ENCODE results near the gene ADH1A.
"Not testable (repeated sequence)": the region's sequence is repeated elsewhere in the genome, so short reads cannot be mapped to it uniquely, and the experiment has no call there.

ADH1A gene

DNA sequence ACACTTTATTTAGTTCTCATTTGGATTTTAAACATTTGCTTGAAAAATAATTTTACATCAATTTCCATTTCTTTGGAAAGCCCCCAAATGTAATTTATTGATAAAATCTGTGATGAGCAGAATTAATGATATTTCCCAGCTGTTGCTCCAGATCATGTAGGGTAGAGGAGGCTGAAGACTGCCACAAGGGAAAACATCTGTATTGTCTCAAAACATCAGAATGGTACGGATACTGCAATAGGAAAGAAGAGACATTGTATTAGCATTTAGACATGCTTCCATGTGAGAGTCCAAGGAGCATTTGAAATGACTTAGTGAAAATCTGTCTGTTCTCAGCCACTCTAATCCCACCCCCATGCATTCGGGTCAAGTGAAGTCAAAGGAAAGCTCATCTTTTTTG is 14.4 kb downstream of the ADH1A start:
- no peak for DNase-seq

DNA sequence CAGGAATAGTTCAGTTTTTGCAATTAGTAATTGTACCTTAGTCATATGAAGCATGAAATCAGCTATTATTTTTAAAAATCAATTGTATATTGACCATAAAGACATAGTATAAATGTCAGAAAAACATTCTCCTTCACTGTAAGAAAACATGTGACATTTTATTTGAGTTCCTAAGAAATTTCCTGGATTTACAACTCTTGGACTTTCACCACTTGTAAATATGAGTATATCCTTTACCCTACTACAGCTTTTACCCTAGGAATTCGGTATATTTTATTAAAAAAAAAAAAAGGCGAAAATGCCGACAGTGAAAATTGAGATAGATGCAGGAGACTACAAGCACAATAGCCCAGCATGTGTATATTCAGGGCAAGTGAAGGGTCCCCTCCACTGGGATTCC is 14.9 kb downstream of the ADH1A start:
- no peak for DNase-seq

DNA sequence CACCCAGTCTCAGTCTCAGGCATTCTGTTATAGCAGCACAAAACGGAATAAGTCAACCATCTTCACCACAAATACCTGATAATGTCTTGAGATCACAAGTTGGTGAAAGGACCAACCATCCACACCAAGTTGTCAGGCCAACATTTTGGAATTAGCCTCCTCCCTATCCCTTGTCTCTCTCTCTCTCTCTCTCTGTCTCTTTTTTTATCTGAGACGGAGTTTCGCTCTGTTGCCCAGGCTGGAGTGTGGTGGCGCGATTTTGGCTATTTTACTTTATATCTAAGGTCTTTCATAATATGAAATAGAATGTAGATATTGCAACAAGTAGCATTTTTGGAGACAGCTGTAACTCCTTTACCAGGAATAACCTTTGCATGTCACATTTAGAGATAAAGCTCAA is 15.7 kb downstream of the ADH1A start:
- DNase-seq: no peak

DNA sequence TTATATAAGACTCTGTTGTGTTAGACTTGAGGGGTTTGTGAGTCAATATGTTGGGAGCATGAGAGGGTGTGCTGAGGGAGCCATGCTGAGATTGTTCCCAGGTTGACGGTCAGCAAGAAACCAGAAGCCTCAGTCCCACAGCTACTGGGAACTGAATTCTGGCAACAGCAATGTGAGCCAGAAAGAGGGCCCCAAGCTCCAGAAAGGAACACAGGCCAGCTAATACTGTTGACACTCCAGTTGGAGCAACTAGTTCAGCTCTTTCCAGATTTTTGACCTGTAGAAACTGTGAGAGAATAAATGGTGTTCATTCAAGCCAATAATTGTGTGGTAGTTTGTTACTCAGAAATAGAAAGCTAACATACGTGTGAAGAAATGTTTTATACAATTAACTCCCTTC is 17.1 kb downstream of the ADH1A start:
- DNase-seq: no peak

DNA sequence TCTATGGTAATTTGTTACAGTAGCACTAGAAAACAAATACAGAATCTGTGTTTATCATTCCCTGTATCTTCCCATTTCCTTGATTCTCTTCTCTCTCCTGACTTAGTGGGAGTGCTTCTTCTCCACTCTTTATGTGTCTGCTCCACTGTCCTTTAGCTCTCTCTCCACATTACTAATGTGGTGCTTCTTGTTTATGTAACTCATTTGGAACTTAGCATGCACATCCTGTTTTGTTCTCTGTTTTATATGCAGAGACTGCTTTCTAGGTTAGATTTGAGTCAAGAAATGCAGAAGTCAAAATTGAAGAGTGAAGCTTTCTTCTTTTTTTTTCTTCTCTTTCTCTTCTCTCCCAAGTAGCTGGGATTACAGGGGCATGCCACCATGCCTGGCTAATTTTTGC is 25.9 kb downstream of the ADH1A start:
- no peak for DNase-seq

DNA sequence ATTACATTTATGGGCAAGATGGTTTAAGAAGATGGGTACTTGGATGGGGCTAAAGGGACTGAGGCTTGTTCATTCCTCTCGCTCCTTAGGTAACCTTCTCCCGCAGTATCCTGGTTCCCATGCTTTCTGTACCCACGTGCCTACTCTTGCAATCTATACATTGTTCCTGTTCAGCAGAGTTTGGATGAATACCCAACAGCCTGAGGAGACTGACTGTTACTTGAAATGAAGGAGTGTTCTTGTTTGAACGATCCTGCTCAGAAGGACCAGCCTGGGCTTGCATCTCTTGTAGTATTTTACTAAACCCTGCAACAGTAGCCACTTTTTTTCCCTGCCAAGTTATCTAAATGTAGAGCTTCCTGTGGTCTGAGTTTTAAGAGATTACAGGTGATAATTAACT is 38.0 kb downstream of the ADH1A start:
- no peak for DNase-seq

DNA sequence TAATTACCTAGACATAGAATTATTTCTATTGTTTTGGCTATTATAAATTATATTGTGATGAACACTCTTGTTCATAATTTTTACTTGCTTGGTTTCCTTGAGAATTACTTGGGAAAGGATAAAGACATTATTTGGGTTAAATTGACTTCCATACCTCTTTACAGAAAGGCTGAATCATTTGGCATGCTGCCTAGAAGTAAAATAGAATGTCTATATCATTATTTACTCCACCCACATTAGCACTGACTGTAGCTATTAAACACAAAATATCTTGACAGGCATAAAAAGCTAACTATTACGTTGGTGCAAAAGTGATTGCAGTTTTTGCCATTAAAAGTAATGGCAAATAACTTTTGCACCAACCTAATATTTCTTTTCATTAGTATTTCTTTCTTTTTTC is 42.1 kb downstream of the ADH1A start:
- DNase-seq: no peak

DNA sequence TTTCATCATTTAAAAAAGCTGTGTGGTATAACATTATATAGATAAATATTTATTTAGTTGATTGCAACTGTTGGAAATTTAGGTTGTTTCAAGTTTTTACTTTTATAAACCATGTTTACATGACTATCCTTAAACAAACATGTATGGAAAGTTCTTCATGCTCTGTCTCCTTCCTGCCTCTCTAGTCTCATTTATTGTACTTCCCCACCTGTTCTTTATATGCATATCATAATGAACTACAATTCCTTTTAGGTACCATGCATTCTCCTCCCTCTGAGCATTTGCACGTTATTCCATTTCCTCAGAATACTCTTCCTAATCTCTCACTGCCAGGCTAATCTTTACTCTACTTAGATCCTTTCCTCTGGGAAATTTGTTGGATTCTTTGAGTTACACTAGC is 54.8 kb downstream of the ADH1A start:
- no peak for DNase-seq

DNA sequence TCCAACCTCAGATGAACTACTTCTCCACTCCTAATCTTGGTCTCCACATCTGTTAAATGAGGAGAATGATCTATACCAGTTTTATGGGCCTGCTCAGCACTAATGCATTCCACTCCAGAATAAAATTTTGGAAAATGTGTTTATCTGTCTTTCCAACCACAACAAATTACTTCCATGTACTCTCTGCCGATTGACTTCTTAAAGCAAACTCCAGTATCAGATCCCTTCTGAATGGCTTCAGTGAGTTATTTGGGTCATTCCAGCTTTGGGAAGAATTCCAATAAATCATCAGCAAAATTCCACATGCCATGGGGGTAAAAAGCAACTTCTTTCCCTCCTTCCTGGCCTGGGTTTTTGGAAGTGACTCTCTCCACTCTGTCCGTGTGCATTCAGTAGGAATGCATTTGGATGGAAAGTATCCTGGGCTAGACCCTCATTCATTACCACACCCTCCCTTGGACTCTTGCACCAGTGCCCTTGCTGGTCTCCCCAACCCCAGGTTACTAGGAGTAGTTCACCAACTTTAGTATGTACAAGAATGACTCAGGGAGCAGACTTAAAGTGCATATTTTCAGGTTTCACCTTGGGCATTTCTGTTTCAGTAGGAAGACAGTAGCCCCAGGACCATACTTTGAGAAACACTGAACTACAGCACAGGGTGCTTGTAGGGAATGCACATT is 56.3 kb downstream of the ADH1A start:
- no peak for DNase-seq

DNA sequence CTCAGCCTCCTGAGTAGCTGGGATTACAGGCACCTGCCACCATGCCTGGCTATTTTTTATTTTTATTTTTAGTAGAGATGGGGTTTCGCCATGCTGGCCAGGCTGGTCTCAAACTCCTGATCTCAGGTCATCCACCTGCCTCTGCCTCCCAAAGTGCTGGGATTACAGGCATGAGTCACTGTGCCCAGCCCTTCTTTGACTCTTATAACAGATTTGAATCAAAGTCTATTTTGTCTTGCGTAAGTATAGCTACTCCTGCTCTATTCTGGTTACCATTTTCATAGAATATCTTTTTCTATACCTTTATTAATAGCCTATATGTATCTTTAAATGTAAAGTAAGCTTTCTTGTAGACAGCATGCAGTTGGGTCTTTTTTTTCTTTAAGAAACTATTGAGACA is 57.4 kb downstream of the ADH1A start:
- not testable (repeated sequence) for DNase-seq

DNA sequence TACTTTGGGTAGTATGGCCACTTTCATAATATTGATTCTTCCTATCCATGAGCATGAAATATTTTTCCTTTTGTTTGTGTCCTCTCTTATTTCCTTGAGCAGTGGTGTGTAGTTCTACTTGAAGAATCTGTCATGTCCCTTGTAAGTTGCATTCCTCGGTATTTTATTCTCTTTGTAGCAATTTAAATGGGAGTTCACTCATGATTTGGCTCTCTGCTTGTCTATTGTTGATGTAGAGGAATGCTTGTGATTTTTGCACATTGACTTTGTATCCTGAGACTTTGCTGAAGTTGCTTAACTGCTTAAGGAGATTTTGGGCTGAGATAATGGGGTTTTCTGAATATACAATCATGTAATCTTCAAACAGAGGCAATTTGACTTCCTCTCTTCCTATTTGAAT is 62.1 kb downstream of the ADH1A start:
- DNase-seq: not testable (repeated sequence)

DNA sequence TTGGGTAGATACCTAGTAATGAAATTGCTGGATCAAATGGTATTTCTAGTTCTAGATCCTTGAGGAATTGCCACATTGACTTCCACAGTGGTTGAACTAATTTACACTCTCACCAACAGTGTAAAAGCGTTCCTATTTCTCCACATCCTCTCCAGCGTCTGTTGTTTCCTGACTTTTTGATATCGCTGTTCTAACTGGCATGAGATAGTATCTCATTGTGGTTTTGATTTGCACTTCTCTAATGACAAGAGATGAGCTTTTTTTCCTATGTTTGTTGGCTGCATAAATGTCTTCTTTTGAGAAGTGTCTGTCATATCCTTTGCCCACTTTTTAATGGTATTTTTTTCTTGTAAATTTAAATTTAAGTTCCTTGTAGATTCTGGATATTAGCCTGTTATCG is 63.1 kb downstream of the ADH1A start:
- DNase-seq: not testable (repeated sequence)
